Measurements from ENCODE around the gene ZNF799. TPM values are rescaled to one million over a fixed set of nuclear protein-coding genes. Genes with fewer than 3 reads are reported as not detected.
"Not testable (repeated sequence)": the region's sequence is repeated elsewhere in the genome, so short reads cannot be mapped to it uniquely, and the experiment has no call there.

ZNF799 gene
- 1 to 10 TPM; 3.4 to 5.8 (median 4.3) TPM for polyA plus RNA-seq (ENCODE audit: insufficient read length in 10 of 10)
- long read RNA-seq, donor 1, partial matches to known transcripts: 0 of 2 reads
- long read RNA-seq, donor 1, other reads (novel, unspliced or antisense): 0 of 2 reads
- long read RNA-seq, donor 2, partial matches to known transcripts: 0 of 1 reads
- long read RNA-seq, donor 2, other reads (novel, unspliced or antisense): 0 of 1 reads
- long read RNA-seq, donor 3: 0 reads
- long read RNA-seq, donor 4, partial matches to known transcripts: 0 of 2 reads
- long read RNA-seq, donor 4, other reads (novel, unspliced or antisense): 0 of 2 reads
- long read RNA-seq, donor 5, full-length matches to known transcripts: 1 of 1 reads
- long read RNA-seq, donor 5, partial matches to known transcripts: 0 of 1 reads
- long read RNA-seq, donor 5, other reads (novel, unspliced or antisense): 0 of 1 reads
- long read RNA-seq, donor 6, partial matches to known transcripts: 0 of 1 reads
- long read RNA-seq, donor 6, other reads (novel, unspliced or antisense): 0 of 1 reads
- long read RNA-seq, donor 7, full-length matches to known transcripts: 2 of 2 reads
- long read RNA-seq, donor 7, partial matches to known transcripts: 0 of 2 reads
- long read RNA-seq, donor 7, other reads (novel, unspliced or antisense): 0 of 2 reads
- long read RNA-seq, donor 8: 0 reads
- long read RNA-seq, donor 9: 0 reads

DNA sequence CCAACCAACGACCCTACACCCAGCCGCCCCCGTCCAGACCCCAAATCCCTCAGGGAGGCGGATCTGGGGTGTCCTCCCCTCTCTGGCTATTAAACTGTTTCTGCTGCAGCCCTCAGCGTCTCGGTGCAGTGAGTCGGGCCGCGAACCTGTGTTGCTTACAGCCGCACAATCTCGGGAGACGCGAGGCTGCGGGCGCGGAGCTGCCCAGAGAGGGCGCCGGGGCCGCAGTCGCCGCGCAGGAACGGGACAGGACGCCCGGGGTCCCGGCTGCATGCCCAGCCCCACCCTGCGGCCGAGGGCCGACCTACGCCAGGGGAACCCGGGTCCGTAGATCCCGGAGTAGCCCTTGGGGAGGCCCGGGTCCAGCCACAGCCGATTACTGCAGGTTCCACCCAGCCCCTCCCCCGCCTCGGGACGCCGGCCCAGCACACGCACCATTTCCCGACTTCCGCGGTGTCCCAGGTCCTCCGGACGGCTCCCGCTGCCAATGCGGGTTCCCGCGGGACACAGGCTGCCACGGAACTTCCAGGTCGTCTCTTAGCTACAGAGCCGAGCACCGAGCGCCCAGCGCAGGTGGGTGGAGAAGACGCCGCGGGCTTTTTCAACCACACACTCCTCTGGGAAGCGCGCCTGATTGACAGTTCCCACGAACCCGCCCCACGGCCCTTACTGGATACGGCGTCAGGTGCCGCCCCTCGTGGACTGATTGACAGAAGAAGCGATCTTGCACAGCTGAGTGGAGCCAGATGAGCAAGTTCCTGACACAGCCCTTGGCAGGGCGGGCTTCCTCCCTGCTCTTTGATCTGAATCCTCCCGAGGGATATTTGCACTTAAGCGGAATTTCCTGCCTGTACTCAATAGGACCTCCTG lies at the start of gene ZNF799:
Gene ZNF799, minus strand, starts transcription at position 639 of the 870 bp plus-strand sequence. Its CDS starts 201 bp downstream, at position 438.
- peak; percentile 96 to 98 (median 96) for DNase-seq

DNA sequence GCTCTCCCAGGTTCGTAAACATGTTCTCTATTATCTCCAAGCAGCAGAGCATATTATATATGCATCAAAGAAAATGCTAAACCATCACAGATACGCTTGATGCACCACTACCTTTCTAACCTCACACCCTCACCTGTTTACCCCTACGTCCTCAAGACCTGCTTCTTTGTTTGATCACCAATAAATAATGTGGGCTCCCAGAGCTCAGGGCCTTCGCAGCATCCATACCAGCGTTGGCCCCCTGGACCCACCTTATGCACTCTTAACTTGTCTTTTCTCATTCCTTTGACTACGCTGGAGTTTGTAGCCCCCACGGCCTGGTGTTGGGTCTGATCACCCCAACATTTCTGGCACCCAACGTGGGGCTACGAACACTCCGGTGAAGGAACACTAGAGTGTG lies 49.8 kb upstream of the ZNF799 start:
- DNase-seq: no peak

DNA sequence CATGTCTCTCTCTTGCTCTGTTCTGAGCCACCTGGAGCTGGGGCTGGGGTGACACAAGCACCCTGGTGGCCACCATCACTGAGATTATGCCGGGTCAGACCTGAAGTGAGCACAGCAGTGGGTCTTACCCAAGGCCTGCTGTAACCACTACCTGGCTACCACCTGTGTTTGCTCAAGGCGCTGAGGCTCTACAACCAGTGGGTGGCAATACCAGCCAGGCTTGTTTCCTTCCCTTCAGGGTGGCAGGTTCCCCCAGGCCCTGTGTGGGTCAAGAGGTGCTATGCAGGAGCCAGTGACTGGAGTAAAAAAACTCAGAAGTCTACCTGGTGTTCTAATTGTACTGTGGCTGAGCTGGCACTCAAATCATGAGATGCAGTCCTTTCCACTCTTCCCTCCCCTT lies 47.7 kb upstream of the ZNF799 start:
- DNase-seq: no peak

DNA sequence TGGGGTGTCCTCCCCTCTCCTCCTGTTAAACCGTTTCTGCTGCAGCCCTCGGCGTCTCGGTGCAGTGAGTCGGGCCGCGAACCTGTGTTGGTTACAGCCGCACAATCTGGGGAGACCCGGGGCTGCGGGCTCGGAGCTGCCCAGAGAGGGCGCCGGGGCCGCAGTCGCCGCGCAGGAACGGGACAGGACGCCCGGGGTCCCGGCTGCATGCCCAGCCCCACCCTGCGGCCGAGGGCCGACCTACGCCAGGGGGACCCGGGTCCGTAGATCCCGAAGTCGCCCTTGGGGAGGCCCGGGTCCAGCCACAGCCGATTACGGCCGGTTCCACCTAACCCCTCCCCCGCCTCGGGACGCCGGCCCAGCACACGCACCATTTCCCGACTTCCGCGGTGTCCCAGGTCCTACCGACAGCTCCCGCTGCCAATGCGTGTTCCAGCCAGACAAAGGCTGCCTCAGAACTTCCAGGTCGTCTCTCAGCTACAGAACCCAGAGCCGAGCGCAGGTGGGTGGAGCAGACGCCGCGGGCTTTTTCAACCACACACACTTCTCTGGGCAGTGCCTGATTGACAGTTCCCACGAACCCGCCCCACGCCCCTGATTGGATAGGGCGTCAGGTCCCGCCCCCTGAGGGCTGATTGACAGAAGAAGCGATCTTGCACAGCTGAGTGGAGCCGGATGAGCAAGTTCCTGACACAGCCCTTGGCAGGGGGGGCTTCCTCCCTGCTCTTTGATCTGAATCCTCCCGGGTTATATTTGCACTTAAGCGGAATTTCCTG lies 39.7 kb upstream of the ZNF799 start, which contains the start of gene ZNF443:
Gene ZNF443, minus strand, starts transcription at position 481 of the 776 bp plus-strand sequence. Its CDS starts 107 bp downstream, at position 374.
- DNase-seq: peak; percentile 98 to 99 (median 98)

DNA sequence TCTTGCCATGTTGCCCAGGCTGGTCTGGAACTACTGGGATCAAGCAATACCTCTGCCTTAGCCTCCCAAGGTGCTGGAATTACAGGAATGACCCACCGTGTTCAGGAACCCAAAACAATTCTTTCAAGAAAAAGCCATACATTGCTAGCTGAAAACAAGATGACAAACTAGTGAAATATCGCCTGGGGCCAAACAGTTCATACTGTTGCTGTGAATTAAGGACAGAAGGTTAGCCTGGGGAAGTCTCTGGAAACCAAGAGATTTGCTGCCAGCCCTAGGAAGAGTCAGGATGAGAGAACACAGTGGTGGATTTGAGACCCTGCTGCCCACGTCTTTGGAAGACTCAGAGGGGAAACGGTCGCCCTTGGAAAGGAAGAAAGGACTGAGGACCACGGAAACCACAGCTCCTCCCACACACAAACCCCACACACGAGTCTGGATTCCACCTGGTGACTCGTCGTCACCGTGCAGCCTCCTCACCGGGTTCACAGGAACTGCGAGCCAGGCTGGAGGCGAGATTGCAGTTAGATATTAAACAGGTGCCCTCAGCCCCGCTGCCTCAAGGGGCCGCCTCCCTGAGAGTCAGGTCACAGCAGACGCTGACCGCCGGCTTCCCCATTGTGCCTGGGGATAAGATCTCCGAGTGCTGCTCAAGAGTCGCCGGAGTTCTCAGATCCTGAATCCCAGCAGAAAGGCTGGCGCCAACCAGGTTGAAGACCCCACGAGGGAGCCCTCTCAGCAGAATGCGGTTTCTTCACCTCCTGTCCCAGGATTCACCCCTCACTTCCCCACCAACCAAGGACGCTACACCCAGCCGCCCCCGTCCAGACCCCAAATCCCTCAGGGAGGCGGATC lies 38.8 kb upstream of the ZNF799 start:
- DNase-seq: peak in 2 of 3 donors; percentile 12 to 43

DNA sequence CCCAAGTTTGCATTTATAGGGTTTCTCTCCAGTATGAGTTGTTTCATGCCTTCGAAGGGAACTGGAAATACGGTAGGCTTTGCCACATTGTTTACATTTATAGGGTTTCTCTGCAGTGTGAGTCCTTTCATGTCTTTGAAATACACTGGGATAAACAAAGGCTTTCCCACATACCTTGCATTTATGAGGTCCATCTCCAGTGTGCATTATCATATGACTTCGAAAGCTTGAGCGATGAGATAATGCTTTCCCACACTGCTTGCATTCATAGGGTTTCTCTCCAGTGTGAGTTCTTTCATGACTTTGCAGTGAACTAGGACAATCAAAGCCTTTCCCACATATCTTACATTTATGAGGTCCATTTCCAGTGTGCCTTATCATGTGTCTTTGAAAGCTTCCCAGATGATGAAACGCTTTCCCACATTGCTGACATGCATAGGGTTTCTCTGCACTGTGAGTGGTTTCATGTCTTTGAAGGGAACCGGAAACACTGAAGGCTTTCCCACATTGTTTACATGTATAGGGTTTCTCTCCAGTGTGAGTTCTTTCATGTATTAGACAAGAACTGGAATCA lies 29.7 kb upstream of the ZNF799 start:
- DNase-seq: not testable (repeated sequence)

DNA sequence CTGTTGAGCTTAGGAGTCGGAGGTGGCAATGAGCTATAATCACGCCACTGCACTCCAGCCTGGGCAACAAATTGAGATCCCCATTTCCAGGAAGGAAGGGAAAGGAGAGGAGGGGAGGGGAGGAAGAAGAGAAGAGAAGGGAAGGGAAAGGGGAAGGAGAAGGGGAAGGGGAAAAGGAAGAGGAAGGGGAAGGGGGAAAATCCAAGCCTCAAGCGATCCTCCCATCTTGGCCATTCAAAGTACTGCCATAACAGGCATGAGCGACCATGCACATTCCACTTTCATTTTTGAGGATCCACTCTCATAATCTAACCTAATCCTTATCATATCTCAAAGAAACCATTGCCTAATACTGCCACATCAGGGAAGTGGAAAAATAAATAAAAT lies 24.8 kb upstream of the ZNF799 start:
- no peak for DNase-seq

DNA sequence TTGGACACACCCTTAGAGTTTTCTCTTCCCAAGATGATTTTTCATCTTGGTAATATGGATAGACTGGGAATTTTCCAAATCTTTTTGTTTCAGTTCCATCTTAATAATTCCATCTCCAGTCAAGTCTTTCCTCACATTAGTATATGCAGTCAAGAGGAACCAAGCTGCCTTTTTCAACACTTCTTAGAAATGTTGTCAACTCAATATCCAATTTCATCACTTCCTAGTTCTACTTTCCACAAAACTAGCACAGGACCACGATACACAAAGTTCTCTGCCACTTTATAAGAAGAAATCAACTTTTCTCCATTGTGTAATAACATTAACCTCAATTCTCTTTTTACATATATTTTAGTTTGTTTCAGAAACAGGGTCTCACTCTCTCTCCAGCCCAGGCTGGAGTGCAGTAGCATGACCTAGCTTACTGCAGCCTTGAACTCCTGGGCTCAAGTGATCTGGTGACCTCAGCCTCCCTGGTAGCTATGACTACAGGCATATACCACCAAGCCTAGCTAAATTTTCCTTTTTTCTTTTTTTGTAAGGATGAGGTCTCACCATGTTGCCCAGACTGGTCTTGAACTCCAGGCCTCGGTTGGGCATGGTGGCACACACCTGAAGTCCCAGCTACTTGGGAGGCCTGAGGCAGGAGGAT lies 24.3 kb upstream of the ZNF799 start:
- DNase-seq: no peak

DNA sequence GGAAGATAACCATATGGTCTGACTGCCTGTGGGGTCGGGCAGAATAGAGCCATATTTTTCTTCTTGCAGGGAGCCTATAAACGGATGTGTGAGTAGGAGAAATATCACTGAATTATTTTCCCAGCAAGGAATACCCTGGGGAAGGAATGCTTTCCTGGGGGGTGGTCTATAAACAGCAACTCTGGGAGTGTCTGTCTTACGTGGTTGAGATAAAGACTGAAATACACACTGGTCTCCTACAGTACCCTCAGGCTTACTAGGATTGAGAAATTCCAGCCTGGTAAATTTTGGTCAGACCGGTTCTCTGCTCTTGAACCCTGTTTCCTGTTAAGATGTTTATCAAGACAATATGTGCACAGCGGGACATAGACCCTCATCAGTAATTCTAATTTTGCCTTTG lies 16.2 kb upstream of the ZNF799 start:
- not testable (repeated sequence) for DNase-seq

DNA sequence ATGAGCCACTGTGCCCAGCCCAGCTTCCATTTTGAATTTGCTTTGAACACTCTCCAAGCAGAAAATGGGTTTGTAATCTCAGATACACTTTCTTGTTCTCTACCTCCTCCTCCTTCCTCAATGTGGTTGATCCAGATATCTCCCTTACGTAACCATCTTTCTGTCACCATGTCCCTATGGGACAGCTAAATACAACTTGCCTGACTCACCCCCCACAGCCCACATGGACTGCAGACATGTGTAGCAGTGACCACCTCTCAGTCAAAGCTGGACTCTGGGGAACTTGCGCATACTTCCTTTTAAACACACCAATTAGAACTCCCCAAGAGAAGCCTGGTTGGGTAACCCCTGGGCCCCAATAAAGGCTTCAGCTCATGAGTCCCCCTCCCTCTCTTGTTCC lies 10.8 kb upstream of the ZNF799 start:
- DNase-seq: no peak

DNA sequence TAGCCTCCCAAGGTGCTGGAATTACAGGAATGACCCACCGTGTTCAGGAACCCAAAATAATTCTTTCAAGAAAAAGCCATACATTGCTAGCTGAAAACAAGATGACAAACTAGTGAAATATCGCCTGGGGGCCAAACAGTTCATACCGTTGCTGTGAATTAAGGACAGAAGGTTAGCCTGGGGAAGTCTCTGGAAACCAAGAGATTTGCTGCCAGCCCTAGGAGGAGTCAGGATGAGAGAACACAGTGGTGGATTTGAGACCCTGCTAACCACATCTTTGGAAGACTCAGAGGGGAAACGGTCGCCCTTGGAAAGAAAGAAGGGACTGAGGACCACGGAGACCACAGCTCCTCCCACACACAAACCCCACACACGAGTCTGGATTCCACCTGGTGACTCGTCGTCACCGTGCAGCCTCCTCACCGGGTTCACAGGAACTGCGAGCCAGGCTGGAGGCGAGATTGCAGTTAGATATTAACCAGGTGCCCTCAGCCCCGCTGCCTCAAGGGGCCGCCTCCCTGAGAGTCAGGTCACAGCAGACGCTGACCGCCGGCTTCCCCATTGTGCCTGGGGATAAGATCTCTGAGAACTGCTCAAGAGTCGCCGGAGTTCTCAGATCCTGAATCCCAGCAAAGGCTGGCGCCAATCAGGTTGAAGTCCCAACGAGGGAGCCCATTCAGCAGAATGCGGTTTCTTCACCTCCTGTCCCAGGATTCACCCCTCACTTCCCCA lies 1.0 kb downstream of the ZNF799 start:
- DNase-seq: peak; percentile 5 to 34 (median 18)

DNA sequence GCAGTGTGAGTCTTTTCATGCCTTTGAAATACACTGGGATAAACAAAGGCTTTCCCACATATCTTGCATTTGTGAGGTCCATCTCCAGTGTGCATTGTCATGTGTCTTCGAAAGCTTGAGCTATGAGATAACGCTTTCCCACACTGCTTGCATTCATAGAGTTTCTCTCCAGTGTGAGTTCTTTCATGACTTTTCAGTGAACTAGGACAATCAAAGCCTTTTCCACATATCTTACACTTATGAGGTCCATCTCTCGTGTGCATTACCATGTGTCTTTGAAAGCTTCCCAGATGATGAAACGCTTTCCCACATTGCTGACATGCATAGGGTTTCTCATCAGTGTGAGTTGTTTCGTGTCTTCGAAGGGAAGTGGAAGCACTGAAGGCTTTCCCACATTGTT lies 9.9 kb downstream of the ZNF799 start:
- DNase-seq: not testable (repeated sequence)

DNA sequence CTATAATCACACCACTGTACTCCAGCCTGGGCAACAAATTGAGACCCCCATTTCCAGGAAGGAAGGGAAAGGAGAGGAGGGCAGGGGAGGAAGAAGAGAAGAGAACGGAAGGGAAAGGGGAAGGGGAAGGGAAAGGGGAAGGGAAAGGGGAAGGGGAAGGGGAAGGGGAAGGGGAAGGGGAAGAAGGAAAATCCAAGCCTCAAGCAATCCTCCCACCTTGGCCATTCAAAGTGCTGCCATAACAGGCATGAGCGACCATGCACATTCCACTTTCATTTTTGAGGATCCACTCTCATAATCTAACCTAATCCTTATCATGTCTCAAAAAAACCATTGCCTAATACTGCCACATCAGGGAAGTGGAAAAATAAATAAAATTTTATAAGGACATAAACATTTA lies 14.7 kb downstream of the ZNF799 start:
- DNase-seq: not testable (repeated sequence)

DNA sequence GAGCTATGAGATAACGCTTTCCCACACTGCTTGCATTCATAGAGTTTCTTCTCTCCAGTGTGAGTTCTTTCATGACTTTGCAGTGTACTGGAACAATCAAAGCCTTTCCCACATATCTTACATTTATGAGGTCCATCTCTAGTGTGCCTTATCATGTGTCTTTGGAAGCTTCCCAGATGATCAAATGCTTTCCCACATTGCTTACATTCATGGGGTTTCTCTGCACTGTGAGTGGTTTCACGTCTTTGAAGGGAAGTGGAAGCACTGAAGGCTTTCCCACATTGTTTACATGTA lies 20.7 kb downstream of the ZNF799 start:
- DNase-seq: no peak

DNA sequence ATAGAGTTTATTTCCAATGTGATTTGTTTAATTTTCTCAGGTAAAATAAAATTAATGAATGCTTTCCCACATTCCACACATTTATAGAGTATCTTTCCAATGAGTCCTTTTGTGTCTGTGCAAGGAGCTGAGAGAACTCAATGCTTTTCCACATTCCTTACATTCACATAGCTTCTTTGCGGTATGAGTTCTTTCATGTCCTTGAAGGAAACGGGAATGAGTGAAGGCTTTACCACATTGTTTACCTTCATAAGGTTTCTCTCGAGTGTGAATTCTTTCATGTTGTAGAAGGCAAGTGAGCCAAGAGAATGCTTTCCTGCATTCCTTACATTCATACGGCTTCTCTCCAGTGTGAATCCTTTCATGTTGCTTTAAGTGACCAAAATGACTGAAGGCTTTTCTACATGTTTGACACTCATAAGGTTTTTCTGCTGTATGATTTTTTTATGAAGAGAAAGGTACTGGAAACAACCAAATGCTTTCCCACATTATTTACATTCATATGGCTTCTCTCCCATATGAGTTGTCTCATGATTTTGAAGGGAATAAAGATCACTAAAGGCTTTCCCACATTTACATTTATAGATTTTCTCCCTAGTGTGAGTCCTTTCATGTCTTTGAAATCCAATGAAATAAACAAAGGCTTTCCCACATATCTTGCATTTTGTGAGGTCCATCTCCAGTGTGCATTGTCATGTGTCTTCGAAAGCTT lies 21.2 kb downstream of the ZNF799 start:
- no peak for DNase-seq

DNA sequence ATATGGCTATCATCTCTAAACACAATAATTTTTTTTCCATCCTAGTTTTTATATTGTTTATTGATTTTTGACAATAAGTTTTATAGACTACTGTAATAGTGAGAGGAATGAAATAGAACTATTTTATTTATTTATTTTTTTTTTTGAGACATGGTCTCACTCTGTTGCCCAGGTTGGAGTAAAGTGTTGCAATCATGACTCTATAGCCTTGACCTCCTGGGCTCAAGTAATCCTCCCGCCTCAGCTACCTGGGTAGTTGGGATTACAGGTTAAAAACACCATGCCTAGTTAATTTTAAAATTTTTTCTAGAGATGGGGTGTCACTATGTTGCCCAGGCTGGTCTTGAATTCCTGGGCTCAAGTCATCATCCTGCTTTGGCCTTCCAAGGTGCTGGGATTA lies 27.0 kb downstream of the ZNF799 start:
- DNase-seq: no peak

DNA sequence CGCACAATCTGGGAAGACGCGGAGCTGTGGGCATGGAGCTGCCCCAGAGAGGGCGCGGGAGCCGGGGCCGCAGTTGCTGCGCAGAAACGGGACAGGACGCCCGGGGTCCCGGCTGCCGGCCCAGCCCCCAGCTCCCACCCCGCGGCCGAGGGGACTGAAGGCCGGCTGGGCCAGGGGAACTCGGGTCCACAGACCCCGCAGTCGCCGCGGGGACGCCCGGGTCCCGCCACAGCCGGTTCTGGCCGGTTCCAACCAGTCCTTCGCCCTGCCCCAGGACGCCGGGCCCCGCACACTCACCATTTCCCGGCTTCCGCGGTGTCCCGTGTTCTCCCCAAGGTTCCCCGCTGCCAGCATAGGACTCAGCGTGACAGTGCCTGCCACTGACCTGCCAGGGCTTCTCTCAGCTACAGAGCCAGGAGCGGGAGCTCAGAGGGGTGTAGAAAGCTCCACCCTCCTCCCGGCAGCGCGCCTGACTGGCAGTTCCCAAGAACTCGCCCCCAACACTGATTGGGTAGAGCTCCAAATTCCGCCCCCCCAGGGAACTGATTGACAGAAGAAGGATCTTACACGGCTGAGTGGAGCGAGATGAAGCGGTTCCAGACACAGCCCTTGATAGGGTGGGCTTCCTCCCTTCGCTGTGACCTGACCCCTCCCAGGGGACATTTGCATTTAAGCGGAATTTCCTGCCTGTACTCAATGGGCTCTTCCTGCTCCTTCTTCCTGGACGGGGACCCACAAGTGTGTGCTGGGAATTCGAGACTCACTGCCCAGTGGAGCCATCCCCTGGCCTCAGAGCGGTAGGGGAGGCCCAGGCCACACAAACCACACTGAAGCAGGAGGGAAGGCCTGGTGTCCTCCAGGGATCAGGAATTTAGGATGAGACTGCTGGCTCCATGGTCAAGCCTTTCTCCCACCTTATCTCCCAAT lies 35.6 kb downstream of the ZNF799 start, which contains the start of gene ZNF442:
Gene ZNF442, minus strand, starts transcription at position 448 of the 927 bp plus-strand sequence. CDS start 2,052 bp downstream, outside the sequence.
- peak; percentile 97 to 98 (median 97) for DNase-seq

All from muscle of back (tissue), 13 donors.